Measurements from ENCODE around the gene ABCB1. TPM values are rescaled to one million over a fixed set of nuclear protein-coding genes. Genes with fewer than 3 reads are reported as not detected.

Gene ABCB1
- 10 to 100 TPM; 17.3 to 87.6 (median 58.6) TPM for polyA plus RNA-seq
- long read RNA-seq, donor 1, full-length matches to known transcripts, result 6 of 24 reads
- long read RNA-seq, donor 1, partial matches to known transcripts, result 18 of 24 reads
- long read RNA-seq, donor 1, other reads (novel, unspliced or antisense), result 0 of 24 reads
- long read RNA-seq, donor 2, partial matches to known transcripts, result 0 of 1 reads
- long read RNA-seq, donor 2, other reads (novel, unspliced or antisense), result 0 of 1 reads
- long read RNA-seq, donor 3, result 0 reads
- long read RNA-seq, donor 4, result 0 reads
- long read RNA-seq, donor 5, full-length matches to known transcripts, result 2 of 10 reads
- long read RNA-seq, donor 5, partial matches to known transcripts, result 8 of 10 reads
- long read RNA-seq, donor 5, other reads (novel, unspliced or antisense), result 0 of 10 reads
- long read RNA-seq, donor 6, full-length matches to known transcripts, result 1 of 1 reads
- long read RNA-seq, donor 6, partial matches to known transcripts, result 0 of 1 reads
- long read RNA-seq, donor 6, other reads (novel, unspliced or antisense), result 0 of 1 reads
- long read RNA-seq, donor 7, result 0 reads
- long read RNA-seq, donor 8, result 0 reads
- long read RNA-seq, donor 9, result 0 reads
- long read RNA-seq, donor 10, result 0 reads

DNA sequence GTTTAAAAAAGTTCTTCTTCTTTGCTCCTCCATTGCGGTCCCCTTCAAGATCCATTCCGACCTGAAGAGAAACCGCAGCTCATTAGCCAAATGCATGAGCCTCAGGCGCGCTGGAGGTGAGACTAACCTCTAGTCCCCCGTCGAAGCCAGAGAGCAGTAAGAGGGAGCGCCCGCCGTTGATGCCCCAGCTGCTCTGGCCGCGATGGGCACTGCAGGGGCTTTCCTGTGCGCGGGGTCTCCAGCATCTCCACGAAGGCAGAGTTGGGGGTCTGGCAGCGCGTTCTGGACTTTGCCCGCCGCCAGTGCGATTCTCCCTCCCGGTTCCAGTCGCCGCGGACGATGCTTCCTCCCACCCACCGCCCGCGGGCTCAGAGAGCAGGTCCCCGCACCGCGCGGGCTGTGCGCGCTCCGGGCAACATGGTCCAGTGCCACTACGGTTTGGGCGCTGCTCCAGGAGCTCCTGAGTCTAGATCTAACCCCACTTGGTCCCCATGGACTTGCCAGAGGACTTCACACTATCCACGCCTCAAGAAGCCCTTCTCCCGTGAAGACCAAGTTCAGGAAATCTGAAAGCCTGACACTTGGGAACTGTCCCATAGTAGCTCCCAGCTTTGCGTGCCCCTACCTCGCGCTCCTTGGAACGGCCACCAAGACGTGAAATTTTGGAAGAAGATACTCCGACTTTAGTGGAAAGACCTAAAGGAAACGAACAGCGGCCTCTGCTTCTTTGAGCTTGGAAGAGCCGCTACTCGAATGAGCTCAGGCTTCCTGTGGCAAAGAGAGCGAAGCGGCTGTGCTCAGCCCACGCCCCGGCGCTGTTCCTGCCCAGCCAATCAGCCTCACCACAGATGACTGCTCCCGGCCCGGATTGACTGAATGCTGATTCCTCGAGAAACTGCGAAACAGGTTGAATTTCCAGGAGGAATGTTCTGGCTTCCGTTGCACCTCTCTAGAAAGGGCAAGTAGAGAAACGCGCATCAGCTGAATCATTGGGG is at the start of gene ABCB1:
Gene ABCB1, minus strand, starts transcription at position 755 of the 995 bp plus-strand sequence. Its CDS starts 700 bp downstream, at position 55.
- FAIRE-seq, result no peak

DNA sequence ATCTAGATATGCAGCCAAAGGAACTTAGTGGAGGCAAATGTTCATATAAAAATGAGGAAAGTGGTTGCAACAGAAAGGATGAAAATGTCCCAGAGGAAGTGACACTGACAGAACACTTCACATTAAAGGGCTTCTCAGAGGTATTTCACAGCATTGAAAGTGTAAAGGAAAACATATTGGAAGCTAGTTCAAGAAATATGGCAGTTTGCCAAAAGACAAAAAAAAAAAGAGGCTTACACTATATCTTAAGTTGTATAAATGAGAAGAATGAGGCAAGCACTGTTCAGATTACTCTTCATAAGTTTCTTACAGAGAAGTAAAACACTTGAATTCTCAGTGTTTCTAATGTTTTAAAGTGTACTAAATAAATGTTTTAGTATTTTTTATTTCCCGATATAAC is 47.6 kb upstream of the ABCB1 start:
- no peaks in the 10 kb centered on the region for H3K9me3 ChIP-seq (ENCODE audit: control insufficient read depth in 2 of 2, insufficient read depth in 1 of 2, low read depth in 1 of 2, low read length in 1 of 2)
- H3K4me3 ChIP-seq (ENCODE audit: low read depth in 1 of 3, low read length in 3 of 3), result no peak overlapping the region
- no peaks in the 10 kb centered on the region for H3K4me1 ChIP-seq (ENCODE audit: control insufficient read depth in 3 of 3, insufficient read depth in 2 of 3, low read depth in 1 of 3, low read length in 2 of 3)
- WGBS, 3 donors, result 95 to 98% (median 97%) methylated on average over 1 of the region's 1 CpG
- H3K36me3 ChIP-seq (ENCODE audit: control insufficient read depth in 3 of 3, insufficient read depth in 2 of 3, low read depth in 1 of 3, low read length in 3 of 3), result no peaks in the 10 kb centered on the region
- no peak for DNase-seq
- H3K27me3 ChIP-seq (ENCODE audit: control insufficient read depth in 3 of 3, insufficient read depth in 3 of 3, low read length in 3 of 3), result no peaks in the 10 kb centered on the region
- H3K27ac ChIP-seq (ENCODE audit: low read depth in 1 of 3, low read length in 2 of 3), result no peak overlapping the region
- FAIRE-seq, result no peak

More for the DNA sequence above, at the start of gene ABCB1:
- DNase-seq, result peak; percentile 79 to 84
- 0 to 1% (median 0%) methylated on average over 61 of the region's 61 CpGs for WGBS, 3 donors
- no peaks in the 10 kb centered on the region for H3K36me3 ChIP-seq (ENCODE audit: control insufficient read depth in 3 of 3, insufficient read depth in 2 of 3, low read depth in 1 of 3, low read length in 3 of 3)
- H3K27me3 ChIP-seq (ENCODE audit: control insufficient read depth in 3 of 3, insufficient read depth in 3 of 3, low read length in 3 of 3), result peaks cover 0 to 23% (median 2%) of the 10 kb centered on the region in 3 donors
- peak within 1 kb of the TSS in 2 of 3 donors; percentile 71 to 78 for H3K27ac ChIP-seq (ENCODE audit: low read depth in 1 of 3, low read length in 2 of 3)
- peak within 1 kb of the TSS; percentile 37 to 89 (median 42) for H3K4me3 ChIP-seq (ENCODE audit: low read depth in 1 of 3, low read length in 3 of 3)
- H3K9me3 ChIP-seq (ENCODE audit: control insufficient read depth in 2 of 2, insufficient read depth in 1 of 2, low read depth in 1 of 2, low read length in 1 of 2), result no peaks in the 10 kb centered on the region
- H3K4me1 ChIP-seq (ENCODE audit: control insufficient read depth in 3 of 3, insufficient read depth in 2 of 3, low read depth in 1 of 3, low read length in 2 of 3), result peaks cover 0 to 3% (median 0%) of the 10 kb centered on the region in 3 donors

DNA sequence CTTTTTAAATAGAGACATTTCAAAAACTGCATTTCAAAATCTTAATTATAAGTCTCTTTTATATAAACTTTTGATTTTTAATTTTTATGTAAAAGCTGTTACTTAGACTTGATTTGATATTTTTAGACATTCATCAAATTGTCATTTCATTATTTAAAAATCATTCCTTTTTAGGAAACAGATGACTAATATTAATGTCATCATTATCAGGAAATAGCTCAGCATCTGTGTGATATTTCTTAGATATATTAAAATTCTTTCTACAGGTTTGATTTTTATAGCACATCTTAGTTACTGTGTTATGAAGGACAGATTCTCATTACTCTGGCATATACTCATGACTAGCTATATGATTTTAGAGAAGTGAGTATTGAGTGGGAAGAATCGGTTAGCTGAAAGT is 44.8 kb upstream of the ABCB1 start:
- Histone ChIP-seq H3K4me3 (ENCODE audit: low read depth in 1 of 3, low read length in 3 of 3) (no peak overlapping the region), H3K9me3 (ENCODE audit: control insufficient read depth in 2 of 2, insufficient read depth in 1 of 2, low read depth in 1 of 2, low read length in 1 of 2) (no peaks in the 10 kb centered on the region), H3K4me1 (ENCODE audit: control insufficient read depth in 3 of 3, insufficient read depth in 2 of 3, low read depth in 1 of 3, low read length in 2 of 3) (no peaks in the 10 kb centered on the region), H3K36me3 (ENCODE audit: control insufficient read depth in 3 of 3, insufficient read depth in 2 of 3, low read depth in 1 of 3, low read length in 3 of 3) (no peaks in the 10 kb centered on the region), H3K27me3 (ENCODE audit: control insufficient read depth in 3 of 3, insufficient read depth in 3 of 3, low read length in 3 of 3) (no peaks in the 10 kb centered on the region), H3K27ac (ENCODE audit: low read depth in 1 of 3, low read length in 2 of 3) (no peak overlapping the region)
- FAIRE-seq (no peak), DNase-seq (no peak)
- WGBS, 3 donors, result 88 to 92% (median 90%) methylated on average over 1 of the region's 1 CpG

DNA sequence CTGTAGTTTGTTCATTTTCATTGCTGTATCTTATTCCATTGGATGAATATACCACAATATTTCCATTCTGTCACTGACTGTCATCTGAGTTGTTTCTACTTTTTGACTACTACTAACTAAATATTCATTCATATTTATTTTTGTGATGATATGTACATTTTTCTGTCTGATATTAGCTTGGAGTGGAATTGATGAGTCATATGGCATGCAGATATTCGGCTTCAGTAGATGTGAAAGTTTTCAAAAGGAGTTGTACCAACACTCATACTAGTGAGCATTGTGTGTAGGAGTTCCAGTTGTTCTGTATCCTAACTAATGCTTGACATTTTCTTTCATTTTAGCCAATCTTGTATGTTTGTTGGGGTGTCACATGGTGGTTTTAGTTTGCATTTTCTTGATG is 35.2 kb upstream of the ABCB1 start:
- H3K4me1 ChIP-seq (ENCODE audit: control insufficient read depth in 3 of 3, insufficient read depth in 2 of 3, low read depth in 1 of 3, low read length in 2 of 3), result no peaks in the 10 kb centered on the region
- FAIRE-seq, result no peak
- DNase-seq, result no peak
- no peaks in the 10 kb centered on the region for H3K27me3 ChIP-seq (ENCODE audit: control insufficient read depth in 3 of 3, insufficient read depth in 3 of 3, low read length in 3 of 3)
- no peaks in the 10 kb centered on the region for H3K9me3 ChIP-seq (ENCODE audit: control insufficient read depth in 2 of 2, insufficient read depth in 1 of 2, low read depth in 1 of 2, low read length in 1 of 2)
- H3K36me3 ChIP-seq (ENCODE audit: control insufficient read depth in 3 of 3, insufficient read depth in 2 of 3, low read depth in 1 of 3, low read length in 3 of 3), result no peaks in the 10 kb centered on the region
- WGBS, 3 donors, result 88% methylated on average over 1 of the region's 1 CpG
- H3K4me3 ChIP-seq (ENCODE audit: low read depth in 1 of 3, low read length in 3 of 3), result no peak overlapping the region
- no peak overlapping the region for H3K27ac ChIP-seq (ENCODE audit: low read depth in 1 of 3, low read length in 2 of 3)

DNA sequence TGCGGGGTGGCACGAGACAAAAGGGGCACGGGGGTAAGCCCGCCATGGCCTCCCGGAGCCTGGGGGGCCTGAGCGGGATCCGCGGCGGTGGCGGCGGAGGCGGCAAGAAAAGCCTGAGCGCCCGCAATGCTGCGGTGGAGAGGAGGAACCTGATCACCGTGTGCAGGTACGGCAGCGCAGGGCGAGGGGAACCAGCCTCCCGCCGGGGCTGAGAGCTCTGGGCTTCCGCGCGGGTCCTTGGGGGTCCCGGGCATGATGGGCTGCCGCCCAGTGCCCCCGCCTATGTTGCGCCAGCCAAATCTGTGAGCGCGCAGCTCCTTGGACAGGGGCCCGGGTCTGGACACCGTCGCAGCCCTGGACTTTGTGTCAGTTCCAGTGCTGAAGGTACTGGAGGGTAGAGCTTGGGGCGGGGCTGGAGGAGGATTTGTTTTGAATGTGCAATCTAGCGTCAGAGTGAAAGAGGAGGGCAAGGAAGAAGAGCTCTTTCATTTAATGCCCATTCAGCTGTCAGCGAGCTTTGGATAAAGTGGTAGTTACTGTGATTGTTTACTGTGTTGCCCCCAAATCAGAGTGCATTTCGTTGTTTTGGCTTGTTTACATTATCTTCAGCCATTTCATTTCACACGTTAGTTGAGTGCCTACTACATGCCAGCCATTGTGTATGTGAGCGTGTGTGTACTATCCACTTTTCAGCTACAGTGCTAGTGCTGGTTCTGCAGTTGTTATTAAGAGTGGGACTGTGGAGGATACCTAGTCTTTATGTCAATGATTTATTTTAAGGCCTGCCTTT is 28.3 kb upstream of the ABCB1 start:
- H3K9me3 ChIP-seq (ENCODE audit: control insufficient read depth in 2 of 2, insufficient read depth in 1 of 2, low read depth in 1 of 2, low read length in 1 of 2), result no peaks in the 10 kb centered on the region
- DNase-seq (peak; percentile 62 to 78), FAIRE-seq (no peak)
- H3K4me1 ChIP-seq (ENCODE audit: control insufficient read depth in 3 of 3, insufficient read depth in 2 of 3, low read depth in 1 of 3, low read length in 2 of 3), result peaks cover 0 to 8% (median 0%) of the 10 kb centered on the region in 3 donors
- peak overlapping the region; percentile 52 to 69 (median 57) for H3K4me3 ChIP-seq (ENCODE audit: low read depth in 1 of 3, low read length in 3 of 3)
- 5 to 7% (median 6%) methylated on average over 34 to 39 of the region's 39 CpGs for WGBS, 3 donors
- peak overlapping the region in 2 of 3 donors; percentile 35 to 61 for H3K27ac ChIP-seq (ENCODE audit: low read depth in 1 of 3, low read length in 2 of 3)
- H3K27me3 ChIP-seq (ENCODE audit: control insufficient read depth in 3 of 3, insufficient read depth in 3 of 3, low read length in 3 of 3), result peaks cover 0 to 19% (median 0%) of the 10 kb centered on the region in 3 donors
- H3K36me3 ChIP-seq (ENCODE audit: control insufficient read depth in 3 of 3, insufficient read depth in 2 of 3, low read depth in 1 of 3, low read length in 3 of 3), result no peaks in the 10 kb centered on the region

DNA sequence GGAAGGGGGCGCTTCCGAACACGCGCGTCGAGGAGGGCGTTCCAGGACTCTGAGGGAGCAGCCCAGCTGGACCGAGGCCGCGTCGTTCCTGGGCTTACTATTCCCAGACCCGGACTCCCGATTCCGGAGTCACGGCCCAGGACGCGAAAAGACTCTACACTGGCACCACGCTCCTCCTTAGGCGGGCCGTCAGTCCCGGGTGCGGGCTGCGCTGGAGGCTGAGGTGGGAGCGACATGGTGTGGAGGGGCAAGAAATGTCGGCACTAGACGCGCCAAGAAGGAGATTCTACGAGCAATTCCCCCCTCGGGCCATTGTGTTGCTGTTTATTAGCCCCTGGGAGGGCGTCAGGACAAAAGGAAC is 26.9 kb upstream of the ABCB1 start:
- H3K9me3 ChIP-seq (ENCODE audit: control insufficient read depth in 2 of 2, insufficient read depth in 1 of 2, low read depth in 1 of 2, low read length in 1 of 2), result no peaks in the 10 kb centered on the region
- no peak overlapping the region for H3K27ac ChIP-seq (ENCODE audit: low read depth in 1 of 3, low read length in 2 of 3)
- FAIRE-seq (no peak), DNase-seq (no peak)
- H3K27me3 ChIP-seq (ENCODE audit: control insufficient read depth in 3 of 3, insufficient read depth in 3 of 3, low read length in 3 of 3), result peaks cover 0 to 19% (median 0%) of the 10 kb centered on the region in 3 donors
- peaks cover 0 to 8% (median 0%) of the 10 kb centered on the region in 3 donors for H3K4me1 ChIP-seq (ENCODE audit: control insufficient read depth in 3 of 3, insufficient read depth in 2 of 3, low read depth in 1 of 3, low read length in 2 of 3)
- no peaks in the 10 kb centered on the region for H3K36me3 ChIP-seq (ENCODE audit: control insufficient read depth in 3 of 3, insufficient read depth in 2 of 3, low read depth in 1 of 3, low read length in 3 of 3)
- WGBS, 3 donors, result 0 to 2% (median 1%) methylated on average over 30 of the region's 30 CpGs
- peak overlapping the region; percentile 52 to 69 (median 57) for H3K4me3 ChIP-seq (ENCODE audit: low read depth in 1 of 3, low read length in 3 of 3)

DNA sequence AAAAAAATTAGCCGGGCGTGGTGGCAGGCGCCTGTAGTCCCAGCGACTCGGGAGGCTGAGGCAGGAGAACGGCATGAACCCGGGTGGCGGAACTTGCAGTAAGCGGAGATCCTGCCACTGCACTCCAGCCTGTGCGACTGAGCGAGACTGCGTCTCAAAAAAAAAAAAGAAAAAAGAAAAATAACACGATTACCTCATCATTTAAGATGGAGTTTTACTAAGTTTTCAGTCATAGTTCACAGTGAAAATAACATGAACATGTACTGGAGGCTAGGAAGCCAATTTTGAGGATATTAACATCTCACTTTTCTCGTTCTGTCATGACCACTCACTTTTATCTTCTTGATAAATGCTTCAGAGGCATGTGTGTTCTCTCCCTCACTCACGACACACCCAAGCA is 24.4 kb upstream of the ABCB1 start:
- Histone ChIP-seq H3K4me3 (ENCODE audit: low read depth in 1 of 3, low read length in 3 of 3) (no peak overlapping the region), H3K27ac (ENCODE audit: low read depth in 1 of 3, low read length in 2 of 3) (no peak overlapping the region), H3K36me3 (ENCODE audit: control insufficient read depth in 3 of 3, insufficient read depth in 2 of 3, low read depth in 1 of 3, low read length in 3 of 3) (no peaks in the 10 kb centered on the region), H3K4me1 (ENCODE audit: control insufficient read depth in 3 of 3, insufficient read depth in 2 of 3, low read depth in 1 of 3, low read length in 2 of 3) (peaks cover 0 to 8% (median 0%) of the 10 kb centered on the region in 3 donors), H3K27me3 (ENCODE audit: control insufficient read depth in 3 of 3, insufficient read depth in 3 of 3, low read length in 3 of 3) (peaks cover 0 to 19% (median 0%) of the 10 kb centered on the region in 3 donors), H3K9me3 (ENCODE audit: control insufficient read depth in 2 of 2, insufficient read depth in 1 of 2, low read depth in 1 of 2, low read length in 1 of 2) (no peaks in the 10 kb centered on the region)
- FAIRE-seq, result no peak
- 84 to 89% (median 85%) methylated on average over 15 of the region's 15 CpGs for WGBS, 3 donors
- no peak for DNase-seq

All from small intestine (tissue), 16 donors.